GM18858 (cell line): Measurements from ENCODE around the gene RILPL2.
"Not testable (repeated sequence)": the region's sequence is repeated elsewhere in the genome, so short reads cannot be mapped to it uniquely, and the experiment has no call there.

ENCODE experiments used
- ATAC-seq: cut with Tn5 transposase; IDR thresholded peaks from one replicate; pipeline ENCODE4 v1.9.1; 2021; ENCODE audit not compliant: unreplicated experiment

Gene RILPL2

GRCh38 chr12:123407269-123407668 lies 29.2 kb downstream of the RILPL2 start:
- not testable (repeated sequence) for ATAC-seq

- no peak for ATAC-seq
Measured at GRCh38 chr12:123404581-123404980, 31.9 kb downstream of the RILPL2 start.

GRCh38 chr12:123401753-123402683 lies 34.5 kb downstream of the RILPL2 start:
- no peak for ATAC-seq

GRCh38 chr12:123399255-123399617 lies 37.2 kb downstream of the RILPL2 start:
- no peak for ATAC-seq

GRCh38 chr12:123398550-123399254 lies 37.8 kb downstream of the RILPL2 start:
- ATAC-seq = no peak

- ATAC-seq = no peak
Measured at GRCh38 chr12:123398177-123398549, 38.3 kb downstream of the RILPL2 start.

GRCh38 chr12:123397400-123397799 lies 39.1 kb downstream of the RILPL2 start:
- no peak for ATAC-seq

GRCh38 chr12:123396954-123397353 lies 39.5 kb downstream of the RILPL2 start:
- ATAC-seq = no peak

- no peak for ATAC-seq
Measured at GRCh38 chr12:123396543-123396942, 39.9 kb downstream of the RILPL2 start.

- ATAC-seq = no peak
Measured at GRCh38 chr12:123395236-123395635, 41.2 kb downstream of the RILPL2 start.

- ATAC-seq = no peak
Measured at GRCh38 chr12:123393747-123394146, 42.7 kb downstream of the RILPL2 start.

- no peak for ATAC-seq
Measured at GRCh38 chr12:123391546-123392343, 44.7 kb downstream of the RILPL2 start.

- ATAC-seq = no peak
Measured at GRCh38 chr12:123390498-123391426, 45.7 kb downstream of the RILPL2 start.

- ATAC-seq = peak; percentile 4
Measured at GRCh38 chr12:123389560-123390351, 46.7 kb downstream of the RILPL2 start.

- ATAC-seq = peak; percentile 27
Measured at GRCh38 chr12:123388951-123389559, 47.4 kb downstream of the RILPL2 start.

GRCh38 chr12:123388177-123388950 lies 48.1 kb downstream of the RILPL2 start:
- ATAC-seq = peak; percentile 23

GRCh38 chr12:123387508-123388176 lies 48.8 kb downstream of the RILPL2 start:
- ATAC-seq = no peak

GRCh38 chr12:123385536-123385935 lies 50.9 kb downstream of the RILPL2 start:
- ATAC-seq = not testable (repeated sequence)
